ENCODE data around the gene SSBP3.

The SSBP3 gene

DNA sequence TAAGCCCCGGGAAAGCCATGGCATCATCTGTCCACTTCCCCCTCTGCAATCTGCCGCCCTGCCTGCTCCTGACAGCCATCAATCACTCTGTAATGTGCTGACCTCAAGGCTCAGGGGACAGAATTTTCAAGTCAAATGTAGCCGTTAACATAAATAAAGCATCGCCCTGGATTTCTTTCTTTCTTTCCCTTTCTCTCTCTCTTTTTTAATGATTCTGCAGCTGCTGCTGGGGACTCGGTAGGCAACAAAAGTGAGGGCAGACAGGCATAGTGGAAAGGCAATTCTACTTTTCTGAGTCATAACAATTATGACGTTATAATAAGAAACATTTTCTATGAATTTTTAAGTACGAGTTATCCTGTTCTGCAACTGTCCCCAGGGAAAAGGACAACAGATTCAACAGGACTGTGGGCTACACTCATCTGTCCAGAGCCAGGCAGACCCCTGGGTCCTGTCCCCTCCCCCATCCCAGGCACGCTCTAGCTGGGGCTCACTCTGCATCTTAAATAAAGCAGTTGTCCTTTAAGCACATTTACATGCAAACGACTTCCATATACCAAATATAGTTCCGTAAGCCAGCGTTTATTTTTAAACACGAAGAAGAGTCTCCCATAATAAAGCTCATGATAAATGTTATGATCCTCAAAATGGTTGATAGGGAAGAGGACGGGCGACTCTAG, 78.7 kb downstream of the SSBP3 start:
- no peak for DNase-seq

GRCh38 chr1:54326543-54327385, 79.4 kb downstream of the SSBP3 start:
- DNase-seq, result no peak

DNA sequence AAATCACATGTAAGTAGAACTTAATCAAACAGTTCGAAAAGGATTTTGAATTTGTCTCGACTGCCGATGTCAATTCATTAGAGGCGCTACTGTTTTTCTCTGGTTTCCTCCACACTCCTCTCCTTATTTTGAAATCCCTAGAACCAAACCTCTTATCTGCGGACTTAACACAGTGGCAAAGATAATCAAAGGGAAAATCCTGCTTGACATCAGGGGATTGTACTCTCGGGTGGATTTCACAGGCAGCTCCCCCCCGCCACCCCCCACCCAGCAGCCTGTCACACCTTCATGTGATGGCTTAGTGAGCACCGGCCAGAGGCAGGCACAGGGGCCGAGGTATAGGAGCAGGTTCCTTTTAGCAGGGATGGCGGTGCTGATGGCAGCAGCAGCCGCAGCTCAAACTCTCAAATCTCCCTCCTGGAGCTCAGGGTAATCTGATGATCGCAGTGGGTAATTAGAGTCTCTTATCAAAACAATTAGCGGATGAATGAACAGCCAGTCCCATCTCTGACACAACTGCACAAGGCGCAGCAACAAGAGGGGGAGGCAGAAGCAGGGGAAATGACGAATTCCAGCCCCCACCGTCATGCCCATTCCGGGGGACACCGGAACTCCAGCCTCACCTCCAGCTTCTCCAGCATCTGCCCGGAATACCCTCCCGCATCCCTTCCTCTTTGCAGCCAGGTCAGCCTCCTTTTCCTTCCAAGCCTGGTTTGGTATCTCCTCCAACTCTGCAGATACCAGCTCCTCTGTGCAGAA, 80.3 kb downstream of the SSBP3 start:
- DNase-seq, result no peak

DNA sequence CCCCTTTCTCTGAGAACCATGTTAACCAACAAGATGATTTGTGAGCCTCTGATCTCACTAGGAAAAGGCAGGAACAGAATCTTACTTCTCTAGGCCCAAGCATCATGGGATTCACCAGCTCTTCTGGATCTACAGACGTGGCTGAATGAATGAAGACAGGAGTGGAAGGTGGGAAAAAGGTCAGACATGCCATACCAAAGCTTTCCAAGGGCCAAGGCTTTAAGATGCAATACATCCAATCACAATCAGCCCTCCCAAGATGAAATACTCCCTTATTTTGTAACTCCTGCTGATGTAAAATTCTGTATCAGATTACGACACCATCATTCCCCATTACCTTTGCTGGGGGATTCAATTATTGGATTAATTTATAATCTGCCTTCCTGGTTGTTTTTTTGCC, 80.9 kb downstream of the SSBP3 start:
- no peak for DNase-seq

GRCh38 chr1:54324251-54325140, 81.7 kb downstream of the SSBP3 start:
- DNase-seq, result no peak

GRCh38 chr1:54323921-54324250, 82.3 kb downstream of the SSBP3 start:
- no peak for DNase-seq

DNA sequence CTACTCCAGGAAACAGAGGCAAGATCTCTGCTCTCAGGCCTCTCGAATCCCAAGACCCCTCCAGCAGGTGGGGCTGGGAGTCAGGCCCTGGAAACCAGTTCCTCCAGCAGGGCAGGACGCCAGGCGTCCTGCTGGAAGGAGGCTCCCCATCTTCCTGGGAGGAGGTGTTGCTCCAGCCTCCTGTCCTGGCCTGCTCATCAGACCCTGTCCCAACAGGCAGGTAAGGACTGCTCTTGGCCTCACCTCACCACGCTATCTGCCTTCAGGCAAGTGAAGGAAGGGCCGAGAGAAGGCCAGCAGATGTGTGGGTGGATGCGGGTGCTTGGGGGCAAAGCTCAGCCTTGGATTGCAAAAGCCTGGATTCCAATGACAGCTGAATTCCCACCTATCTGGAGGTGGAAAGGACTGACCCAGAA, 82.9 kb downstream of the SSBP3 start:
- no peak for DNase-seq

DNA sequence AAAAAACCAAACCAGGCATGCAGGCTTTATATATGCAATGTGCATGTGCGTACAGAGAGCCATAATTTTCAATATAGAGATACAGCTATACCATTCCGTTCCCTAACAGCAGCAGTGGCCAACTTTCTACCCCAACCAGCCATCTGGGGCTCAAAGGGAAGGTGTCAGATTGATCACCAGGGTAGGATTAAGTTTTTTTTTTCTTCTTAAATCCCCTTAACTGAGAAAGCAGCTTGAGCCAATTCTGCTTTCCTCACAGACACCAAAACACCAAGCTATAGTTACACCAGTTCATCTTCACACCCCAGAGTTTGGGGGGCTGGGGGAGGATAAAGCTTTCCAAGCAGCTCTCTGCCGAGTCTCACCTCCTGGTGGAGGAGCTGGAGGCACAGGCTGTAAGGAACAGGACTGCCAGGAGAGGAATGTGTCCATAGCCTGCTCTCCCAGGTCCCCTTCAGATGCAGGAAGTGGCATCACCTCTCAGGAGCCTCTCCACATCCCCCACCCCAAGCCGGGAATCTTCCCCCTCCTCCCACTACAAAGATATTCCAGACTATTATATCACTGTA, 87.9 kb downstream of the SSBP3 start:
- DNase-seq, result no peak

GRCh38 chr1:54317084-54317483, 89.1 kb downstream of the SSBP3 start:
- DNase-seq, result no peak

DNA sequence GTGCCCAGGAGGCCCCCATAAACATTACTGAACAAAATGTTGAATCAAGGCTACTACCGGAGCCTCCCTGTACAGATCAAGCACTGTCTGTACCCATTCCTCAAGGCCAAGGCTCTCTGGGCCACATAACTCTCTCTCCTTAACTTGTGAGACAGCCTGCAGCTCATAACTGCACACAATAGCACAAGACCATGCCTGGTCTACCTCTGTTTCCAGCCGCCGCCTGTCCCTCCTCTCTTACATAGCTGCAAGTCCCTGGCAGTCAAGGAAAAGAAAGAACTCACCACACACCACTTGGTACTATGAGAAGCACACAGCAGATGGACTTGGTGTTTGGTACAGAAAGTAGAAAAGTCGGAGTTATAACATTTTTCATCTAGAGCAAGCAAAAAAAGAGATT, 91.1 kb downstream of the SSBP3 start:
- DNase-seq, result no peak

- DNase-seq, result no peak
Observed at GRCh38 chr1:54314696-54315095, 91.5 kb downstream of the SSBP3 start.

DNA sequence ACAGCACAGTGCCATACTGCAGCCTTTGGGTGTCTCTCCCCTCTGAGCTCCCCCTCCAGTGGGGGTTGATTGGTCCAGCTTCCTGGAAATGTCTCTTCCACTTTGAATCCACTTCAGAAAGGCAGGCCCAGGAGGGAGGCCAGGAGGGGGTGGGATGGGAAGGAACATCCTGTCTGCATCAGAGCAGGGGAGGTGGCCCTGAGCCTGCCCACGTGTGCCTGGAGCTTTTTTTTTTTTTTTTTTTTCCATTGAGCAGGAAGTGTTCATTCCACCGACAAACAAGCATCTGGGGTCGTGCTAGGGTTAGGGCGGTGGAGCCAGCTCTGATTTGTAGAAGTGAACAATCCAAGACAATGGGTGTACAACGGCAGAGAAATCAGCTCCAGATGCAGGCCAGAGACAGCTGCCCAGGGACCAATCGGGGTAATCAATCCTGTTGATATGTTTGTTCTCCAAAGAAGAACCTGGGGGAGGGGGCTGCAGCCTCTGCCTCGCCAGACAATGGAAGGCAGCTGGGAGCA, 93.3 kb downstream of the SSBP3 start:
- DNase-seq, result no peak

DNA sequence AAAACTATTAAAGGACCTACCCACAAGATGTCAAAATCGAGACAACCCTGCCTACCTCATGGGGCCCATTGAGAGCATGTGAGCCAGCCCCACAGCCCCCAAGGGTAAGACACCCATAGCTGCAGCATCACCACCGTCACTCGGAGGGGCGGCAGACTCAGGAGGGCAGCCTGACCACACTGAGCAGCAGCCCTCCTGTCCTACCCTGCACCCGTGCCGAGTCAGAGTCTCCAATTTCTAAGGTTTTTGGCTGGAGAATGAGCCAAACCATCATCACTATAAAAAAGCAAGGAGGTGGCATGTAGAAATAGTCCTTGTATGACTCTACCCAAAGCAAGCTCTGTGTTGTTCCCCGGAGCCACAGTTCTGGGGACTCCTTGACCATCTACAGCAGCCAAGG, 94.7 kb downstream of the SSBP3 start:
- no peak for DNase-seq

DNA sequence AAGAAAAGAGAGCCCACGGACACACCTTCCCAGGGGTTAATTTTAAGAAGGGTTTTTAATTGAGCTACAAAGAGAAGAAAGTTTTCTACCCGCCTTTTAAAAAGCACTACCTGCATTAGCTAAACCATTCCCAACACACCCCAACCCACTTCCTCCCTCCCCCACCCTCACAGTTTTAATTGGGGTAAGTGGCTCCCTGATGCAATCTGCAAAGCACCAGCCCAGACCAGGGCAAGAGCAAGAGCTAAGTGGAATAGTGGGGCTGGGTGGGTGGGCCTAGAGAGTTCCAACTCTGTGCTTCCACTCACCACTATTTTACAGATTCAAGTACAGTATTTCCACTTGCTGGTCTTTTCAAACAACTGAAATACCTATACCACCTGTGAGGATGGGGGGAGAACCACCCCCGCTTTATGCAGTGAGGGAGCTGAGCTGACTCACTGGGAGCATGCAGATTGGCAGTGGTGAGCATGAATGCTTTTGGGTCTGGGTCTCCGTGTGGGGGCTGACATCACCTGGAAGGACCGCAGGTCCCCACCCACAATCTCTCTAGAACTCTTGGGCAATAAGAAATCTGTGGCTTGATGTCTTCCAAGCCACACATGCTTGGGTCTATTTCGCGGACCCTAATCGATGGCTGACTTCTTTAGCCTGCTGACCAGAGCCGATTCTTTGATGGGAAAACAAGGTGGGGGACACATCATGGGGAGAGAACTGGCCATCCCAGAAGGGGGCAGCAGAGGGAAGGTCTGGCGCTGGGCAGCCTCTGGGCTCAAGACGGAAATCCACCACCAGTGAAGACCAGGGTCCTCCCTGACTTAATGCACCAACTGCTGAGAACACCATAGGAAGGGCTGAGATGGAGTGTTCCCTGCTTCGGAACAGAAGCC, 95.5 kb downstream of the SSBP3 start:
- DNase-seq, result no peak

GRCh38 chr1:54309631-54310366, 96.4 kb downstream of the SSBP3 start:
- DNase-seq, result no peak

GRCh38 chr1:54307305-54307704, 98.9 kb downstream of the SSBP3 start:
- no peak for DNase-seq

GRCh38 chr1:54305906-54306514, 100.2 kb downstream of the SSBP3 start:
- DNase-seq, result no peak

DNA sequence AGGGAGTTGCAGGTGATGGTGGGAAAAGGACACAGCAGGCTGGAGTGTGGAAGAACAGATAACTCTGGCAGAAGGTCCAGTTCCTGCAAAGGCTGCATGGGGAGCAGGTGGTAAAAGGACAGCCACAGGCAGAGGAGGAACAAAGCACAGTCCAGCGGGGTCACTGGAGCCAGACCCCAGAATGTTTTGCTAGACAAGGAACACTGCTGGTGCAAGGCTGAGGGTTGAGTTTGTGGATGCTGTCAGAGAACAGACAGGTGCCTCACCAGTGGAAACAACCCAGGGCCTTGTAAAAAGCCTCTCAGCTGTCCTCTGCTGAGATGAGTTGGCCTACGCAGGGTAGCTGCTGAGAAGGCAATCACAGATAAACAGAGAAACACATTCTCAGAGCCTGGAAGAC, 101.7 kb downstream of the SSBP3 start:
- no peak for DNase-seq

GRCh38 chr1:54302951-54303843, 103.0 kb downstream of the SSBP3 start:
- DNase-seq, result no peak
